ENCODE measurements around the gene RTP5.

GRCh38 chr2:241857572-241858121 lies 11.9 kb upstream of the RTP5 start:
- TF ChIP-seq CTCF (IDR thresholded peaks at IDR 0.05) (no peak), POLR2A (IDR thresholded peaks at IDR 0.05) (no peak), POLR2AphosphoS5 (IDR thresholded peaks at IDR 0.05) (no peak)

All from breast epithelium (tissue), 3 donors.